Hepatocyte (in vitro differentiated cells): ENCODE results near the gene PRMT7.

Source experiments
- CTCF ChIP-seq: fragments of 200-600 bp; sonication (generic); IDR thresholded peaks from 2 replicates; pipeline ENCODE4 v1.5.1; 2016; ENCODE audit warnings: antibody characterized with exemption, mild to moderate bottlenecking; ENCODE audit not compliant: poor library complexity
- EZH2 ChIP-seq: fragments of 200-600 bp; sonication (generic); IDR thresholded peaks from 2 replicates; pipeline ENCODE4 v1.6.1; 2016; ENCODE audit warnings: antibody characterized with exemption, mild to moderate bottlenecking, borderline replicate concordance
- EZH2phosphoT487 ChIP-seq: fragments of 200-600 bp; sonication (generic); IDR thresholded peaks from one replicate; pipeline ENCODE4 v1.6.1; 2018; ENCODE audit warnings: antibody characterized with exemption, mild to moderate bottlenecking, low read depth, moderate library complexity; ENCODE audit not compliant: unreplicated experiment, severe bottlenecking

DNA sequence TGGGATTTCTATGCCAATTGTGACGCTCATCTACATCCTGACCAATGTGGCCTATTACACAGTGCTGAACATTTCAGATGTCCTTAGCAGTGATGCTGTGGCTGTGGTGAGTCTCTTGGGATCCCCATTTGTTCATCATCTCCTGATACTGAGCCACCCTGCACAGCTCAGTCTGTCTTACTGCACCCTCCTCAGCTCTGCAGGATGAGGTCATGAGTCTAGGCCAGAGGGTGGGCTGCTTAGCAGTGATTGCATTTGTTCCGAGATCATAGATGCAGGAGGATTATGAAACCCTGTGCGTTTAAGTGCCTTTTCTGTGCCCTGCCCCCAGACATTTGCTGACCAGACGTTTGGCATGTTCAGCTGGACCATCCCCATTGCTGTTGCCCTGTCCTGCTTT, 19.6 kb upstream of the PRMT7 start:
- TF ChIP-seq CTCF (no peak), EZH2 (no peak), EZH2phosphoT487 (no peak)
